ENCODE results near the gene VPS16. TPM values are rescaled to one million over a fixed set of nuclear protein-coding genes. Genes with fewer than 3 reads are reported as not detected.

VPS16 gene
- total RNA-seq, 1 donor from 2014 or later = 24.9 TPM

DNA sequence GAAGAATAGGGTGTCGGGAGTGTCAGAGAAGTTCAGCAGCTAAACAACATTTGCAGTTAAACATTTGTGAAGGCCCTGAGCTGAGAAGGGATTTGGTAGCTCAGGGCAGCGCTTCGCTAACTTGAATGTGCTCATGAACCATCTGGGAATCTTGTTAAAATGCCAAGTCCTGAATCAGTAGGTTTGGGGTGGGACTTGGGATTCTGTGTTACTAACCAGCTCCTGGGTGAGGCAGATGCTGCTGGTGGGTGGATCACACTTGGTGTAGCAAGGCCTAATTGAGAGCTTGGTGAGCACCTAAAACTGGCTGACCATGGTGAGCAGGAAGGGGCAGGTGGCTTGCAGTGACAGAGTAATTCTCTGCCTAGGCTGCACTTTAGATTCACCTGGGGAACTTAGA, 38.6 kb downstream of the VPS16 start:
- peaks cover 14% of the 10 kb centered on the region for H3K4me1 ChIP-seq (ENCODE audit: insufficient read depth, low read length)
- peaks cover 79% of the 10 kb centered on the region for H4K20me1 ChIP-seq (ENCODE audit: insufficient read depth, low read length)
- peak; percentile 82 for DNase-seq (ENCODE audit: low read depth)

DNA sequence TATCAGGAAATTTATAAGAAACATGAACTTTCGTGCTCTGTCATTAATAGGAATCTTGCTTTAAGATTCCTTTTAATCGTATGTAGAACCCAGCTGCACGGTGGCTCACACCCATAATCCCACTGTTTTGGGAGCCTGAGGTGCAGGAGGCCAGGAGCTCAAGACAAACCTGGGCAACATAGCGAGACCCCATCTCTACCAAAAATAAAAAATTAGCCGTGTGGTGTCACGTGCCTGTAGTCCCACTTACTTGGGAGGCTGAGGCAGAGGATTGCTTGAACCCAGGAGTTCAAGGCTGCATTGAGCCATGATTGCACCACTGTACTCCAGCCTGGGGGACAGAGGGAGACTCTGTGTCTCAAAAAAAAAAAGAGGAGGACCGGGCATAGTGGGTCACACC, 40.1 kb downstream of the VPS16 start:
- no peak overlapping the region for H3K27ac ChIP-seq (ENCODE audit: low read depth, low read length)
- no peaks in the 10 kb centered on the region for H3K9me3 ChIP-seq (ENCODE audit: insufficient read depth, low read depth, low read length)
- FAIRE-seq = no peak
- no peak overlapping the region for H3K4me2 ChIP-seq (ENCODE audit: low read length)
- no peak overlapping the region for H2AFZ ChIP-seq (ENCODE audit: low read depth, low read length)
- Mint-ChIP-seq H3K4me3 (ENCODE audit: unreplicated experiment) (no peak overlapping the region), H3K9me3 (ENCODE audit: unreplicated experiment) (no peaks in the 10 kb centered on the region), H3K36me3 (ENCODE audit: low read depth, unreplicated experiment) (no peaks in the 10 kb centered on the region), H3K27ac (ENCODE audit: unreplicated experiment) (no peak overlapping the region), H3K4me1 (ENCODE audit: low read depth, unreplicated experiment) (peaks cover 6% of the 10 kb centered on the region), H3K27me3 (ENCODE audit: low read depth, unreplicated experiment) (no peaks in the 10 kb centered on the region)
- H3K4me1 ChIP-seq (ENCODE audit: insufficient read depth, low read length) = peaks cover 7% of the 10 kb centered on the region
- H3K79me2 ChIP-seq (ENCODE audit: insufficient read depth, low read length) = peaks cover 86% of the 10 kb centered on the region
- no peaks in the 10 kb centered on the region for H3K36me3 ChIP-seq (ENCODE audit: insufficient read depth, low read length)
- DNase-seq (ENCODE audit: low read depth) = no peak
- H3K4me3 ChIP-seq (ENCODE audit: insufficient read depth, low read depth, low read length) = no peak overlapping the region
- H3K27me3 ChIP-seq (ENCODE audit: insufficient read depth, low read length) = no peaks in the 10 kb centered on the region
- peaks cover 76% of the 10 kb centered on the region for H4K20me1 ChIP-seq (ENCODE audit: insufficient read depth, low read length)
- no peak overlapping the region for H3K9ac ChIP-seq (ENCODE audit: low read length)
- TF ChIP-seq EZH2 (IDR thresholded peaks at IDR 0.05; ENCODE audit: insufficient read depth, low read length) = no peak
- TF ChIP-seq, protein P1, sequence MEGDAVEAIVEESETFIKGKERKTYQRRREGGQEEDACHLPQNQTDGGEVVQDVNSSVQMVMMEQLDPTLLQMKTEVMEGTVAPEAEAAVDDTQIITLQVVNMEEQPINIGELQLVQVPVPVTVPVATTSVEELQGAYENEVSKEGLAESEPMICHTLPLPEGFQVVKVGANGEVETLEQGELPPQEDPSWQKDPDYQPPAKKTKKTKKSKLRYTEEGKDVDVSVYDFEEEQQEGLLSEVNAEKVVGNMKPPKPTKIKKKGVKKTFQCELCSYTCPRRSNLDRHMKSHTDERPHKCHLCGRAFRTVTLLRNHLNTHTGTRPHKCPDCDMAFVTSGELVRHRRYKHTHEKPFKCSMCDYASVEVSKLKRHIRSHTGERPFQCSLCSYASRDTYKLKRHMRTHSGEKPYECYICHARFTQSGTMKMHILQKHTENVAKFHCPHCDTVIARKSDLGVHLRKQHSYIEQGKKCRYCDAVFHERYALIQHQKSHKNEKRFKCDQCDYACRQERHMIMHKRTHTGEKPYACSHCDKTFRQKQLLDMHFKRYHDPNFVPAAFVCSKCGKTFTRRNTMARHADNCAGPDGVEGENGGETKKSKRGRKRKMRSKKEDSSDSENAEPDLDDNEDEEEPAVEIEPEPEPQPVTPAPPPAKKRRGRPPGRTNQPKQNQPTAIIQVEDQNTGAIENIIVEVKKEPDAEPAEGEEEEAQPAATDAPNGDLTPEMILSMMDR (IDR thresholded peaks at IDR 0.05; ENCODE audit: insufficient read depth, low read depth, low read length) = no peak

More for the DNA sequence above, 38.6 kb downstream of the VPS16 start:
- Histone ChIP-seq H3K36me3 (ENCODE audit: insufficient read depth, low read length) (no peaks in the 10 kb centered on the region), H3K27me3 (ENCODE audit: insufficient read depth, low read length) (no peaks in the 10 kb centered on the region), H3K9me3 (ENCODE audit: insufficient read depth, low read depth, low read length) (no peaks in the 10 kb centered on the region), H3K27ac (ENCODE audit: low read depth, low read length) (no peak overlapping the region), H3K4me2 (ENCODE audit: low read length) (no peak overlapping the region), H3K4me3 (ENCODE audit: insufficient read depth, low read depth, low read length) (no peak overlapping the region), H3K79me2 (ENCODE audit: insufficient read depth, low read length) (peaks cover 87% of the 10 kb centered on the region), H2AFZ (ENCODE audit: low read depth, low read length) (no peak overlapping the region), H3K9ac (ENCODE audit: low read length) (no peak overlapping the region)
- no peaks in the 10 kb centered on the region for H3K9me3 Mint-ChIP-seq (ENCODE audit: unreplicated experiment)
- H3K27me3 Mint-ChIP-seq (ENCODE audit: low read depth, unreplicated experiment) = no peaks in the 10 kb centered on the region
- TF ChIP-seq, protein P1 (IDR thresholded peaks at IDR 0.05; ENCODE audit: insufficient read depth, low read depth, low read length) = no peak
- TF ChIP-seq EZH2 (IDR thresholded peaks at IDR 0.05; ENCODE audit: insufficient read depth, low read length) = no peak
- H3K4me1 Mint-ChIP-seq (ENCODE audit: low read depth, unreplicated experiment) = peaks cover 12% of the 10 kb centered on the region
- H3K36me3 Mint-ChIP-seq (ENCODE audit: low read depth, unreplicated experiment) = no peaks in the 10 kb centered on the region
- H3K4me3 Mint-ChIP-seq (ENCODE audit: unreplicated experiment) = no peak overlapping the region
- FAIRE-seq = no peak
- H3K27ac Mint-ChIP-seq (ENCODE audit: unreplicated experiment) = no peak overlapping the region

DNA sequence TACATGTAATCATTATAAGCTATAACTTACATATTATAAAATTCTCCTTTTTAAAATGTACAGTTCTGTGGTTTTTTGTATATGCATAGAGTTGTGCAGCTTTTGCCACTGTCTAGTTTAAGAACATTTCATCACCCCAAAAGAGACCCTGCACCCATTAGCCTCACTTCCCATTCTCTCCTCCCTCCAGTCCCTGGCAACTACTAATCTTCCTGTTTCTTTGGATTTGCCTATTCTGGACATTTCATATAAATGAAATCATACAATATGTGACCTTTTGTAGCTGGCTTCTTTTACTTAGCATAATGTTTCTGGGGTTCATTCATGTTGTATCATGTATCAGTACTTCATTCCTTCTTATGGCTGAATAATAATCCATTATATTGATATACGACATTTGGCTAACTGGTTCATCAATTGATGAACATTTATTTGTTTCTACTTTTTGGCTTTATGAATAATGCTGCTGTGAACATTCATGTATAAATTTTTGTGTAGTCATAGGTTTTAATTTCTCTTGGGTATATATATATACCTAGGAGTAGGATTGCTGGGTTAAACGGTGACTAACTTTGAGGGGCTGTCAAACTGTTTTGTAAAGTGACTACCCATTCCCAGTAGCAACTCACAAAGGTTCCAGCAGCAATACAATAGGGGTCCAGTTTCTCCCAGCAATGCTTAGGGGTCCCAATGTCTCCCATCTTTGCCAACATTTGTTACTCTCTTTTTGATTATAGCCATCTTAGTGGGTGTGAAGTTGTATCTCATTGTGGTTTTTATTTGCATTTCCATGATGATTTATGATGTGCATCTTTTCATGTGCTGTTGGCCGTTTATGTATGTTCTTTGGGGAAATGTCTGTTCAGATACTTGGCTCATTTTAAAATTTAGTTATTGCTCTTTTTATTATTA, 43.4 kb downstream of the VPS16 start:
- no peaks in the 10 kb centered on the region for H3K36me3 ChIP-seq (ENCODE audit: insufficient read depth, low read length)
- Mint-ChIP-seq H3K9me3 (ENCODE audit: unreplicated experiment) (no peaks in the 10 kb centered on the region), H3K27me3 (ENCODE audit: low read depth, unreplicated experiment) (no peaks in the 10 kb centered on the region), H3K4me1 (ENCODE audit: low read depth, unreplicated experiment) (peaks cover 4% of the 10 kb centered on the region), H3K4me3 (ENCODE audit: unreplicated experiment) (no peak overlapping the region), H3K36me3 (ENCODE audit: low read depth, unreplicated experiment) (no peaks in the 10 kb centered on the region), H3K27ac (ENCODE audit: unreplicated experiment) (no peak overlapping the region)
- TF ChIP-seq EZH2 (IDR thresholded peaks at IDR 0.05; ENCODE audit: insufficient read depth, low read length) = no peak
- TF ChIP-seq, protein P1 (IDR thresholded peaks at IDR 0.05; ENCODE audit: insufficient read depth, low read depth, low read length) = no peak
- H3K9me3 ChIP-seq (ENCODE audit: insufficient read depth, low read depth, low read length) = no peaks in the 10 kb centered on the region
- no peak for DNase-seq (ENCODE audit: low read depth)
- H3K79me2 ChIP-seq (ENCODE audit: insufficient read depth, low read length) = peaks cover 88% of the 10 kb centered on the region
- peaks cover 4% of the 10 kb centered on the region for H3K4me1 ChIP-seq (ENCODE audit: insufficient read depth, low read length)
- no peak overlapping the region for H3K4me2 ChIP-seq (ENCODE audit: low read length)
- H4K20me1 ChIP-seq (ENCODE audit: insufficient read depth, low read length) = peaks cover 75% of the 10 kb centered on the region
- H3K4me3 ChIP-seq (ENCODE audit: insufficient read depth, low read depth, low read length) = no peak overlapping the region
- no peak overlapping the region for H3K27ac ChIP-seq (ENCODE audit: low read depth, low read length)
- no peaks in the 10 kb centered on the region for H3K27me3 ChIP-seq (ENCODE audit: insufficient read depth, low read length)
- H3K9ac ChIP-seq (ENCODE audit: low read length) = no peak overlapping the region
- no peak overlapping the region for H2AFZ ChIP-seq (ENCODE audit: low read depth, low read length)
- FAIRE-seq = no peak

All from astrocyte (in vitro differentiated cells and primary cell).